ENCODE measurements around the gene GNPTG.

GNPTG gene

DNA sequence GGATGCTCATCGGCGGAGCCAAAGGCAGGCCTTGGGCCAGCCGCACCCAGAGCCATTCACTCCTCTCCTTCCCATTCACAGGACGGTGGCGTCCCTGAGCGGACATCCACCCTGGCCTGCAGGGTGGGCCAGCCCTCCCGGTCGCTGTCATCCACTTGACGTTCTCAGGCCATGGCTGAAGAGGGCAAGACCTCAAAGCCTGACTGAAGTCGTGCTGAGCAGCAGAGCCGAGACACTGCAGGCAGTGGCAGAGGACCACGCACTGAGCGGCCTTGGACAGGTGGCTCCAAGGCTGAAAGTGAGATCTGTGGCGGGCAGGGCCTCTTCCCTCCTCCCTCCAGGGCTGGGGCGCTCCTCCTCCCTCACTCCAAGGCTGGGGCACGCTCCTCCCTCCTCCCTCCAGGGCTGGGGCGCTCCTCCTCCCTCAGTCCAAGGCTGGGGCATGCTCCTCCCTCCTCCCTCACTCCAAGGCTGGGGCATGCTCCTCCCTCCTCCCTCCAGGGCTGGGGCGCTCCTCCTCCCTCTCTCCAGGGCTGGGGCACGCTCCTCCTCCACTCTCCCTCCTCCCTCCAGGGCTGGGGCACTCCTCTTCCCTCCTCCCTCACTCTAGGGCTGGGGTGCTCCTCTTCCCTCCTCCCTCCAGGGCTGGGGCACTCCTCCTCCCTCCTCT, 24.1 kb downstream of the GNPTG start:
- no peak for DNase-seq

DNA sequence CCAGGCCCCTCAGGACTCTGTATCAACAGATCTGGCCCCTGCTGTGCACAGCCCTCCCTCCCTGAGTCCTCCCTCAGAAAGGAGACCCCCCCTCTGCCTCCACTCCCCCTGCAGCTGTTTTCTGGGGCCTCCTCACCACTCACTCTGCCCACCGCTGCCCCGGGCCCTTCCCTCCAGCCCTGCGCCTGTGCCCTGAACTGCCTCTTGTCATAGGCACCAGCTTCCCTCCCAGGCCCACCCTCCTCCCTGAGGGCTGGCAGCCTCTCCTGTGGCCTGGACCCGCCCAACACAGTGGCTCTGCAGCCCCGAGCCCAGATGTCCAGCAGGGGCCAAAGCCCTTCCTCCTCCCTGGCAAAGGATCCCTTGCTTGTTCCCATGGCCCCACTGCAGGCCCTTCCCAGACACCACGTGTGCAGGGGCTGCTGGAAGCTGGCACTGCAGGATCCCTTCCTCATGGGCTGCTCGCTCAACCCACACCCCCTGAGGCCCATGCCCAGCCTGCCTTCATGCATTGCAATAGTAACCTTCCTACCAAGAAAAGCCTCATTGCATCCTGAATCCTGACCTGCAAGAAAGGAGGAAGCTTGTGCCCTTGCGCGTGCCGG, 25.8 kb downstream of the GNPTG start:
- no peak for DNase-seq

DNA sequence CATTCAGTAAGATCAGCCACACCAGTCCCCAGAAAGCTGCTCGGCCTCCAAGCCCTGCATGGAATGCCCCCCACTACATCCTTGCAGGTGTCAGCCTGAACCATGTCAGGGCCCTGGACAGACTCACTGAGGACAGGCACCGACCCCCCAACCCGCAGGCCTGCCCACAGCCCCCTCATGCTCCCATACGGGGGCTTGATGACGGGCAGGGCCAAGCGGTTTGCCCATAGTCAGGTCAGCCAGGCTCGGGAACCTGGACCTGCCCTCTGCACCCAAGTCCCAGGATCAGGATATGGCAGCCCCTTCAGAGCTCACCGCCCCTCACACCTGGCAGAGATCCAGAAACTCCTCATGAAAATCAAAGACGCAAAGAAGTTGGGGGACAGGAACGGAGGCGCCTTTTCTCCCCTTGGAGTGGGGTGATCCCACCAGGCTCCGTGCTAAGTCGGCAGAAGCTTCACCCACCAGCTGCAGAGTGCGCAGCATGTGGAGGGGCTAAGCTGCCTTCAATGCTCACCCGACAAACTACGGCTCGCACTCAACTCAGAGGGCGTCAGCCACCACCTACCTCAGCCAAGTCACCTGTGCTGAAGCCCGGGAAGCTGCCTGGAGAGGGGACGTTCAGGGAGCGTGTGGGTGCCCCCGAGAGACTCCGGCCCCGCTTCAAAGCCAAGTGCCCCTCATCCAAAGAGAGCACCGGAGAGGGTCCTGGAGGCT, 26.5 kb downstream of the GNPTG start:
- DNase-seq, result no peak

DNA sequence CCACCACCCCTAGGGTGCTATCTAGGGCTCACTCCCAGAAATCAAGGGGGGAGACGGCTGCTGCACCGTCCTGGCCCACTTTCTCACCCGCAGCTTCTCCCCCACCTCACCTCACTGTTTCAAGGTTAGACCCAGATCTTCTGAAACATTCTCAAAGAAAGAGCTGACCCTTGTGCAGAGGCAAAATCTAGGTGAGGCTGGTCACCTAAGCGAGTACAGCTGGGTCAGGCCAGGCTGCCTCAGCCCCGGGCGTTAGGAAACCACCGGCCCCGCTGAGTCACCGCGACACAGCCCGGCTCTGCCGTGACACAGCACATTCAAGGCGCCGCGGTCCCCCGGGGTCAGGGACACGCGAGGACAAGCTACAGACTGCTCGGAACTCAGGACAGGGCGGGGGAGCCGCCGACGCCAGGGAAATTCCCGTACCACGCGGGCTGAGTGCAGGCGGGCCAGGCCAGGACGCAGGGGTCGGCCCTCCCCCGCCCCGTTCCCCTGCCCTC, 27.1 kb downstream of the GNPTG start:
- no peak for DNase-seq

DNA sequence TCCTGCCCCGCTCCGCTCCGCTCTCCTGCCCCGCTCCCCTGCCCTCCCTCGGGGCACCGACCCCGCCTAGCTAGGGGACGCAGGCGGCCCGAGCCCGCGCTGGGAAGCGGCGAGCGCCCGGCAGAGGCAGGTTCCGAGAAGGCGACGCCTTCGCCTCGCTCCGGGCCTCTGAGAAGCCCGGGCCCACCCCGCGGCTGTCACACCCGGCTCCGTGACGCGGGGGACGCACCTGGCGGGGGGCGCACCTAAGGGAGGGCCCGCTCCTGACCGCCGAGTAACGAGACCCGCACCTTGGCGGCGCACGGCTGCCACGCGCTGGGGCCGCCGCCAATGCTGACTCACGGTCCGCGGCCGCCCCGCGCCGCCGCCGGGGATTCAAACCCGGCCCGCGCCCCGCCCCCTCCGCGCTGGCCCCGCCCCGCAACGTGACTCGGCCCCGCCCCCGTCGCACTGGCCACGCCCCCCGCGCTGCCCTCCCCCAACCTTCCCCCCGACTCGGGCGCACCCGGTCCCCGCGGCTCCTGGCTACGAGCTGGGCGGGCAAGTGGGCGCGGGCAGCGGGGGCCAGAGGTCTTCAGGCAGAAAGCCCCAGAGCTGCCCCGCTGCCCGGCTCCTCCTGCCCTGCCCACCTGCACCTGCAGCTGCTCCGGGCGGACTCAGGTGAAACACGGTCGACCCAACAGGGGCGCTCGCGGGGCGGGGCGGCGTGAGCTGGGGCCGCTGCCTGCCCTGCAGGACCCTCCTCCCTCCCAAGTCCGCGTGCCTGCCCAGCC, 27.8 kb downstream of the GNPTG start:
- DNase-seq, result no peak

DNA sequence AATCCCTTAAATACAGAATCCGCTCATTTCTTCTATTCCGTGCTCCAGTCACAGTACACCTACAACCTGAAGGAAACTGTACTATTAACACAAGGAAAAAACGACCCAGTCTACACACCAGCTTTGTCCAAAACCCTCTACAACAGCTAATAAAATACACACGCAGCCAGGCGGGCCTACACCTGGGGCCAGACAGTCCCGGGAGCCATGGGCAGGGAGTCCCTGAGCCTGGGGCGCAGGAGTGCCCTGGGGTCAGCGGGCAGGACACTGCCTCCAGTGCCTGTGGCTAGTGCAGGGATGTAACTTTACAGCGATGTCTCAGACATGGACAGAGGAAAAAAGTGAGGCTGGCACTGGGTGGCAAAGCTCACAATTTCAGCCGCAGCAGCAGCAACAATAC, 28.5 kb downstream of the GNPTG start:
- DNase-seq, result no peak

DNA sequence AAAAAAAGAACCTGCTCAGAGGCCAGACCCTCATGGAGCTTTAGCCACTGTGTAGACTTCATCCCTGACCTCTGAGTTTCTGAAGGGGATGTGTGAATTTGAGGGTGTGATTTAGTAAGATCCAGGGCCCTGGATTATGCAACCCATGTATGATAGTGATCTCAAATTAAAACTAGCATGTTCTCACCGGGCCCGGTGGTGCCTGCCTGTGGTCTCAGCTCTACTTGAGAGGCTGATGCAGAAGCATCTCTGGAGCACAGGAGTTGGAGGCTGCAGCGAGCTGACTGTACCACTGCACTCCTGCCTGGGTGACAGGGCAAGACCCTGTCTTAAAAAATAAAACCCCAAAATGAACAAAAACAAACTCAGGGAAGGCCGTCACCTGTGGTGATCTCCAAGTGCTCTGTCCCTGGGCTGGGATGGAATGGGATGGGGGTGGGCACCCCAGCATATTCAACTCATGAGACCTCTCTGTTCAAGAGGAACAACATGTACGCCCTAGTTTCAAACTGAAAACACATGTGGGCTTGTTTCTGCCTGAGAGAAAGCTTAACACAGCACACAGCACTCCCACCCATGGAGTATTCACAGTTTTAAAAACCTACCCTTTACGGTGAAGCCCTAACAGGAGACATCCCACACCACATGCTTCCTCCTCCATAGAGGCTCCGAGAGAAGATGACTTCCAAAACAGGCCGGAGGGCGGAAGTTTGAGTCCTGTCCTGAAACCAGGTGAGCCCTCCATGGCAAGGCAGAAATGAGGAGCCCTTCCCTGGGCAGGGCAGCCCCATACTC, 30.1 kb downstream of the GNPTG start:
- DNase-seq, result no peak

DNA sequence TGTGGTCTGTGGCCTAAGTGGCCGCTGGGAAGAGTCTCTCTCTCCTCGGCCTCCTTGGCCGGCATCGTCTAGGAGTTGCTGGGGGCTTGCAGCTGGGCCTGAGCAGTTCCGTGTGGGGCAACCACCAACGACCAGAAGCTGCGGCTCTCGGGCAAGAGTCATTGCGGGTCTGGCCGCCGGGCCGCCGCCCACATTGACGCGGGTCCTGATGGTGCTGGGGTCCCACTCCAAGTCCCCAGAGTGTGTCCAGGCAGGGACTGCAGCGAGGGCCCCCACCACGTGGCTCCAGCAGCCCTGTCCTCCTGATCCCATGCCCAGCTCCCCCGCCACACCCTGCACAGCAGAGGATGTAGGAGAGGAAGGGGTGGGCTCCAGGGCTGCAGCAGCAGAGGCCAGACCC, 31.8 kb downstream of the GNPTG start:
- no peak for DNase-seq

DNA sequence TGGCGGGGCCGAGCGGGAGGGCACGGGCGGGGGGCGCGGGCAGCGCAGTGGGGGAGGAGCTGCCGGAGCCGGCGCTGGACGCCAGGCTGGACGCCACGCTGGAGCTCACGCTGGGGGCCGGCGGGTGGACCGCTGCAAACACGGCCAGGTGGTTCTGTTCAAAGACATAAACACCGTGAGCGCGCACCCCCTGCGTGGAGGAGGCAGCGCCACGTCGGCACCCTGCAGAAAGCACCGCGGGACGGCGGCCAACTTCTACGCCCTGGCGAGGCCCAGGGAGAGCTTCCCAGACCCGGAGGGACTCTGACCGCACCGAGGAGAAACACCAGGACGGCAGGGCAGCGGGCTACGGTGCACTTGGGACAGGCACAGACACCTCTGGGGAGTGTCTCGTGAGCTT, 33.5 kb downstream of the GNPTG start:
- no peak for DNase-seq

DNA sequence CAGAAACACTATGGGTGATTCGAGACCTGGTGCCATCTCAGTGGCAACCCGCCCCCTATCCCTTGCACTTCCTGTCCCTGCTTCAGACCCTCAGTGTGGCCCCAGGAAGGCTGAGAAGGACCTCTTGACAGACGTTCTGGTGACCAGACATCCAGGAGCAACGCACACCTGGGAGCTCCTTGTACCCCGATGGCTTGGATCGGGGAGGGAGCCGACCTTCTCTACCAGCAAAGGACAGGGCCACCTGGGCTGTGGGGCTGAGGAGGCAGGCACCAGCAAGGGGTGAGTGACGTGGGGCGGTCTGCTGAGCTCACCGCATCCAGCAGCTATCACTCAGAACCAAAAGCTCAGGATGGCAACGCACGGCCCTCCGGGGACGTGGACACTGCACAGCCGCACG, 35.6 kb downstream of the GNPTG start:
- DNase-seq, result no peak

DNA sequence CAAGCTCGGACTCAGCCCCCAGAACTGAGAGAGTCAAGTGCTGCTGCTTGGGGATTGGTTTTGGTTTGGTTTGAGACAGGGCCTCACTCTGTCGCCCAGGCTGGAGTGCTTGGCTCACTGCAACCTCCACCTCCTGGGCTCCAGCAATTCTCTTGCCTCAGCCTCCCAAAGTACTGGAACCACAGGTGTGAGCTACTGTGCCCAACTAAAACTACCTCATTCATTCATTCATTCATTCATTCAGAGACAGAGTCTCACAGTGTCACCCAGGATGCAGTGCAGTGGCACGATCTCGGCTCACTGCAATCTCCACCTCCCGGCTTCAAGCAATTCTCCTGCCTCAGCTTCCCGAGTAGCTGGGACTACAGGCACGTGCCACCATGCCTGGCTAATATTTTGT, 38.0 kb downstream of the GNPTG start:
- no peak for DNase-seq

DNA sequence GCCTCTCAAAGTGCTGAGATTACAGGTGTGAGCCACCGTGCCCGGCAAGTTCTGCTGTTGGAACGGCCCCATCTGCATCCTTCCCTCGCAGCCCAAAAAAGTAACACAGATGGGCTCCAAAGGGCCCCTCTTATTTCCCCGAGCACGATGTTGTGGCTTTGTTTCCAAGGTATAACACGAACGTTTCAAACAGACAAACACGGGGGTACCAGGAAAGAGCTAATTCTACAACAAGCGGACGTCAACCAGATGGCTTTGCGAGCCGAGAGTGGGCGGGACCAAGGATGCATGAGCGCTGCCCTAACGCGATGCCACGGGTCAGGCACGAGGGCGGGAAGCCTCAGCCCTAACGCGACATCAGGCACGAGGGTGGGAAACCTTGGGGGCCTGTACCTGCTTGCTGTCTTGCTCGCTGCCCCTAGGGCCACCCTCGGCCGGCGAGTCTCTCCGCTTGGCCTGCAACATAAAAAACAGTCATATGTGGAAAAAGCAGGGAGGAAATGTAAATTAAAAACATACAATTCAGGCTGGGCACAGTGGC, 38.6 kb downstream of the GNPTG start:
- DNase-seq, result no peak

DNA sequence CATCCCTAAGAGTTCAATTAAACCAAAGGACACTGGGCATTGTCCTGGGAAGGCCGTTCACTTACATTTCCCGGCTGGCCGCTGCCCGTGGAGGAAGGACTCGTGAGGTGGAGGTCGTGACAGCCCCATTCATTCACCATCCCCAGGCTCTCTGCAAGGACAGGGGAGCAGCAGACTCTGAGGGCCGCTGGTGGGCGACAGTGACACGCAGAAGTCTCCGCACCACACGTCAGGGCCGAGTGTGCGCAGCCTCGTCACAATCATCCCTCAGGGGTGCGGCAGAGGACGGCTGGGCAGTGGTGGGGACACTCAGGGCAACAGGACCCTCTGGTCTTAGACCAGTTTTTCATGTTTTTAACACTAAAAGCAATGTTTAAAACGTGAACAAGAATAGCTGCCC, 41.1 kb downstream of the GNPTG start:
- DNase-seq, result no peak

DNA sequence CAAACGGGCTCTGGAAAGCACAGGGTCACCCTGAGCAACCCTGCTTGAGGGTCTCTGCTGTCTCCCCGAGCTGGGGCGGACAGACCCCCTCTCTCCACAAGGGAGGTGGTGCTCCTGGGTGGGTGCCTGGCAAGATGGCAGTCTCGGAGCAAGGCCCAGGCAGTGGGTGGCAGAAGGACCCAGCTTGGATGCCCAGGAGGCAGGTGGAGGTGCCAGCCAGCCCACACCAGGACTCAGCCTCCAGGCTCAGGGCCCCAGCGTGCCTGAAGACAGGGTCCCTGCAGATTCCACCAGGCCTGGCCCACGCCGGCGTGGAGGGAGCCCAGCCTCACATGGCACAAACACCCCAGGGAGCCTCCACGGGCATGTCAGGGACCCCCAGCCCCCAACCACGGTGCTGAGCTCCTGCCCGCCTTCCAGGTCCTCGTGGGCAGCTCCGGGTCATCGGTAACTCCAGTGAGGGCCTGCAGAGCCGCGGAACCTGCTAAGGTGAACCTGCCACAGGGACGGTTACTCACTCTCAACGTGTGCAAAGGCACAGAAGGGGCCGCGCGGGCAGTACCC, 42.0 kb downstream of the GNPTG start:
- no peak for DNase-seq

DNA sequence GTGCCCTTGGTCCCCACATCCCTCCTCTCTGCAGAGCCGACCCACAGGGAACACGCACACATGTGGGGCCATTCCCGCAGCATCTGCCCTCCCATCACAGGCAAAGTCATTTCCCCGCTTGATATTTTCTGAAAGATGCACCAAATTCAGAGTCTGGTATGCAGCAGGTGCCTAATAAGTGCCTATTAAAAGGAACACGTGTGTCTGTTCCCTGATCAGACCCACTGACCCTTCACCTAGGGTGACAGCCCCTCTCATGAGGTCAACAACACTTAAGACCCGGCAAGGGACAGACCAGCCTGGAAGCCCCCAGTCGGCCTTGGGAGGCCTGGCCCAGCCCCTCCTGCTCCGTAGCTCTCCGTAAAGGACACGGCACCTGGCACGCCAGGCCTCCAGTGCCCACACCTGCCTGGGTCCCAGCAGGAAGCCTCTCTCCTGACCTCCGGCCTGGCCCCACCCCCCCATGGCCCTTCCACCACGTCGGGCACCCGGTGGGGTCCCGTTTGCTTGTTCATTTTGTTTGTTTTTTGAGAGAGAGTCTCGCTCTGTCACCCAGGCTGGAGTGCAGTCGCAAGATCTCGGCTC, 42.7 kb downstream of the GNPTG start:
- no peak for DNase-seq

DNA sequence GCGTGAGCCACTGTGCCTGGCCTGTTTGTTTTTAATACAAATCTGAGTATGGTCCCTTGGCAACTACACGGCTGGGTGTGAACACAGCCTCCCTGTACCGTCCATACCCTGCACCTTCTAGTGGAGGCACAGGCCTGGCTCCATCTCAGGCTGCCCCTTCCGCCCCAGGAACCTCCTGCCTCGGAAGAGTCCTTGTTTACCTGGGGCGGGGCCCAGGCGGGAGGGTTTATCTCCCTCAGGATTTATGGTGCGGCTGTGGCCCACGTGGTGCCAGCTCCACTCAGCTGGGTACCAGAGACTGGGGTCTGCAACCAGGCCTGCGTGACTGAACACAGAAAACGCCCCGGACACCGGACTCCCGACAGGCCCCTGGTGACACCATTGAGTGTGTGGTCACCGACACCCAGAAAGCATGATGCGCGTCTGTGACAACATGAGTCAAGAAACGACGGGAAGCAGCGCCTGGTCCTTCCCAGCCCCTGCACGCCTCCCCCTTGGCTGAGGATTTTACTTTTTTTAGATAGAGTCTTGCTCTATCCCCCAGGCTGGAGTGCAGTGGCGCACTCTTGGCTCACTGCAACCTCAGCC, 43.8 kb downstream of the GNPTG start:
- DNase-seq, result no peak

DNA sequence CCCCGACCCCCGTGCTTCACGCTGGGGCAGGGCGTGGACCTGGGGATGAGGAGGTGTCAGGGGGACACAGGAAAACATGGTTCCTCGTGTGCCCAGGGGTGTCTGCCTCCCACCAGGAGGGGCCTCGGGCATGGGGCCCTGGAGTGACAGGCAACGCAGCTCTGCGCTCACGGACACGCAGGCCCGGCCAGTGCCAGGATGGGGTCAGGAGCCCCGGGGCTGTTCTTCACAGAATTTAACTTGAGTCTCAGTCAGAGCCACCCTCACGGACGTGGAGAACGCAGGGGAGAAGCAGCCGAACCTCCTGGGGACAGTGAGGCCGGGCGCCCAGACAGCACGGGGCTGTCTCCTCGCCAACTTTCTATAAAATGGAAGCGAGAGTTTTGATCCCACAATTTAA, 46.0 kb downstream of the GNPTG start:
- DNase-seq, result no peak

DNA sequence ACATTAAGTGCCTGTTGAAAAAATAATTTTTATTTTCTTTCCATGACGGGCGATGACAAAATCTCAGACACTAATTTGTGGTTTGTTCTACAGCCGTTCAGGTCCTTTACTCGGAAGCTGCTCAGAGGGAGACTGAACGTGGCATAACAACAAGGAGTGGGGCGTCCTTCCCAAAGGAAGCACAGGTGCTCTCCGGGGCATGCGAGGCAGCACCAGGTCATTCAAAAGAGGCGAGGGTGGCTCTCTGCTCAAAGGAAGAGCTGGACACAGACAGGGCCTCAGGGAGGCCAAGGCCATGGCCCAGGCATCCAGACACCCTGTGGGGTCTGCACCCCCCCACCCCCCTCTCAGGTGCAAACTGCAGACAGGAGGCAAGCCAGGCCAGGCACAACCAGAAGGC, 46.6 kb downstream of the GNPTG start:
- no peak for DNase-seq

DNA sequence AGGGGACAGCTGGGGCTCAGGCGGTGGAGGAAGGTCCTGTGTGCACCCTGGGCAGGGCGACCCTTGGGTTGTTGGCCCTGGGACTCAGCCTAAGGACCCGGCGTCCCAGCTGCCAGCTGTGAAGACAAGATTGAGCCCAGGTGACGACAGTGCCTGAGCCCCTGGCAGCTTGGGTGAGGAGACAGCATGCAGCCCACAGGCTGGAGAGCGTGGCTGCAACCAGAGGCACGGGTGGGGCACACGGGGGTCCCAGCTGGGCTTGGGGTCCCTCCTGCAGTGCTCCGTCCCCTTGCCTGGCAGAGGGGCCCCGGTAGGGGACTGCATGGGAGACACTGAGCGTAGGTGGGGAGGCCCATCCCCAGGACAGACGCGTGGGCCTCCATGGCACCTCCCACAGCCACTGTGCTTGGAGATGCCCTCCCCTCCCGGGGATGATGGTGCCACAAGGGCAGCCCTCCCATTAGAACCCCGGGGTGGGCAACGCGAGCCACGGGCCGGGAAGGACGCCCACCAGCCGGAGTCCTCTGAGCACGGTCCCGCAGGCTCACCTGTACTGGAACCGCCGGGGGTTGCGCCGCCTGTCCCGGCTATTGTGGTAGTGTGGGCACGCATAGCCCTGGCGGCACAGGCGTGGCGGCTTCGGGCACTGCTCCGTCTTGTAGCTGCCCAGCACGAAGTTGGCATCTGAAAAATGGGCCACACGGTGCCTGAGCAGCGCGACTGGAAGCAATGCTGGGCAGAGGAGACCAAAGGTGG, 47.3 kb downstream of the GNPTG start:
- no peak for DNase-seq

DNA sequence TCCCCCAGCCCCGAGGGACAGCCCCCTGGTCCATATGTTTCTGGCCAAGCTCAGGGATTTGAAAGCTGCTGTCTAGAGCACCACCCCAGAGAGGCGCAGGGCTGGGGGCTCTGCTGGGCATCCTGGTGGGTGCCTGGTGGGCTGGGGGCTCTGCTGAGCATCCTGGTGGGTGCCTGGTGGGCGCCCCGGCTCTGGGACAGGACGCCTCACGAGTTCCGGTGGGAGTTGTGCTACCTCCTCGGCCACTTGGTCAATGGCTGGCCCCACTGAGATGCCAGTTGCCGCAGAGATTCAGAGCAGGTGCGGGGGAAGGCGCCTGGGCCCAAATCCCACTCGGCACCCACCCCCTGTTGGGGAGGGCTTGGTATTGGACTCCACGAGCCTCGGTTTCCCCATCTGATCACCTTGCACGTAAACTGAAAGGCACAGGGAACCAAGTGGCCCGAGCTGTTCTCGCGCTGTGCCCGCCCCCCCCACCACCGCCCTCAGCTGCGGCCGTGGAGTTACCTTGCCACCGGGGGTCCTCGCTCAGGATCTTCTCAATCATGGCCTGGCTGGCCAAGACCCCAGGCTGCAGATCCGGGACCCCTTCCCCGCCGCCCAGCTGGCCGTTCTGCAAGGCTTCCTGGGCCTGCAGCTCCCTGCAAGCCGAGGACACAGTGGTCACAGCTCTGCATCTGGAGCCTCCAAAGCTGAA, 49.5 kb downstream of the GNPTG start:
- no peak for DNase-seq
